GM21529 (cell line): ENCODE data around the gene RABAC1.
"Not testable (repeated sequence)": the region's sequence is repeated elsewhere in the genome, so short reads cannot be mapped to it uniquely, and the experiment has no call there.

Experiments used
- ATAC-seq: cut with Tn5 transposase; IDR thresholded peaks from one replicate; pipeline ENCODE4 v1.9.1; 2021; ENCODE audit not compliant: unreplicated experiment

Gene RABAC1

DNA sequence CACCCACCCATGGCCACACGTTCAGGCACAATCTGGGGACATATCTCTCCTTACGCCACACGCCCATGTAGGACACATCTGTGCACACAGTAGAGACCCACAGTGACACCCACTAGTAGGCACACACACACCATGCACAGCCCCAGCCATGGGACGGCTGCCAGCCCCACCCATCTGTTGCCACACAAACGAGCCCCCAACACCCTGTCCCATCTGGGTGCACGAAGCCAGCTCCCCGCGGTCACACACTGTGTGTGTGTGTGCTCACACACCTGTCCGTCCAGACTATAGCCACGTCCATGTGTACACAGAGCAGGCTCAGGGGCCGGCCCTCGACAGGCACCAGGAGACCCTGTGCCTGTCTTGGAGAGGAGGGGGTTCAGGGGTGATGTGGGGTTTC is 41.4 kb downstream of the RABAC1 start:
- ATAC-seq: no peak

DNA sequence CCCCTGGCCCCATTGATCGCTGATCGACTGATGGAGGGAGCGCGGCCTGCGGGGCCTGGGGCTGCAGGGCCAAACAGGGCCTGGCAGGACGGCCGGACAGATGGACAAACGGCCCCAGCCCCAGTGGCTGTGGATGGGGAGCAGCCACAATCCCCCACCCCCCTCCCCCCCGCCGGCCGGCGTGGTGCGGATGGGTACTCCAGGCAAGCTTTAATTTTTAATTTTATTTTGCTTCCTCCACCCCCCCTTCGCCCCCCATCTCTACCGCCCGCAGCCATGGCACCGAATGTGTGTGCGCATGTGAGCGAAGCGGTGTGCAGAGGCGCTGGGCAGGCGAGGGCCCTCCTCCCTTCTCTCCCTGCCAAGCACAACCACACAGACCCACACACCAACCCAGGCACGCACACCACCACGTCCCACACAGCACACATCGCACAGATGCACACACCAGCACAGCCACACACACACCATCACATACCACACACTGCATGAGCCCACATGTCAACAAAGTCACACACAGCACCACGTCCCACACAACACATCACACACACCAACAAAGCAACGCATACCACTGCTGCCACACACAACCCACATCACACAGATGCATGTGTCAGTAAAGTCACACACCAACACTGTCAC is 43.2 kb downstream of the RABAC1 start:
- no peak for ATAC-seq

DNA sequence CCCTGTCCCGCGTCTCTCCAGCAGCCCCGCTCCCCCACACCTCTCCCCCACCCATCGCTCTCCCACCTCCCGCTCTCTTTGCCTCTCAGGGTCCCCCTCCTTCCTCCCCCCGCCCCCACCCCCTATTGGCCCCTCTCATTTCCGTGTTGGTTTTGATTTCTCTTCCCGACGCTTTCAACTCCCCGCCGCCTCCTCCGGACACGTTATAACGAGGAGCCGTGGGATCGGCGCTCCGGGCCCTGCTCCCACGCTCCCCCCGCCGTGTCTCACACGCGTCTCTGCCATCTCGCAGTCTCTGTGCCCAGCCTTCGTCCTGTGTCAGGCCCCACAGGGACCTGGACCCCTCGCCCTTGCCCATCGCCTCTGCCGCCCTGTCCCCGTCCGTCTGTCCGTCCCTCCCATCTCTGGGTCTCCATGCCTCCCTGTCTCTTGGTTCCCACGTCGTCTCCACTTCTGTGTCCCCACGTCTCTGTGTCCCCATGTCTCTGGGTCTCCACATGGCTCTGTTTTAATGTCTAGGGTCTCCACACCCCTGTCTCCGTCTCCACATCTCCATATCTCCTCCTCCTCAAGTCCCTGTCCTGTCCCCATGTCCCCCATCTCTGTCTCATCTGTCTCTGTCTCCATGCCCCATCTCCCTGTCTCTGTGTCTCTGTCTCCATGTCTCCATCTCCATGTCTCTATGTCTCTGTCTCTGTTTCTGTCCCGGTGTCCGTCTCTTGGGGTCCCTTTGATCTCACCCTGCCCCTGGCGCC is 43.9 kb downstream of the RABAC1 start:
- ATAC-seq: no peak

GRCh38 chr19:41914424-41914834 is 44.7 kb downstream of the RABAC1 start:
- ATAC-seq: not testable (repeated sequence)

DNA sequence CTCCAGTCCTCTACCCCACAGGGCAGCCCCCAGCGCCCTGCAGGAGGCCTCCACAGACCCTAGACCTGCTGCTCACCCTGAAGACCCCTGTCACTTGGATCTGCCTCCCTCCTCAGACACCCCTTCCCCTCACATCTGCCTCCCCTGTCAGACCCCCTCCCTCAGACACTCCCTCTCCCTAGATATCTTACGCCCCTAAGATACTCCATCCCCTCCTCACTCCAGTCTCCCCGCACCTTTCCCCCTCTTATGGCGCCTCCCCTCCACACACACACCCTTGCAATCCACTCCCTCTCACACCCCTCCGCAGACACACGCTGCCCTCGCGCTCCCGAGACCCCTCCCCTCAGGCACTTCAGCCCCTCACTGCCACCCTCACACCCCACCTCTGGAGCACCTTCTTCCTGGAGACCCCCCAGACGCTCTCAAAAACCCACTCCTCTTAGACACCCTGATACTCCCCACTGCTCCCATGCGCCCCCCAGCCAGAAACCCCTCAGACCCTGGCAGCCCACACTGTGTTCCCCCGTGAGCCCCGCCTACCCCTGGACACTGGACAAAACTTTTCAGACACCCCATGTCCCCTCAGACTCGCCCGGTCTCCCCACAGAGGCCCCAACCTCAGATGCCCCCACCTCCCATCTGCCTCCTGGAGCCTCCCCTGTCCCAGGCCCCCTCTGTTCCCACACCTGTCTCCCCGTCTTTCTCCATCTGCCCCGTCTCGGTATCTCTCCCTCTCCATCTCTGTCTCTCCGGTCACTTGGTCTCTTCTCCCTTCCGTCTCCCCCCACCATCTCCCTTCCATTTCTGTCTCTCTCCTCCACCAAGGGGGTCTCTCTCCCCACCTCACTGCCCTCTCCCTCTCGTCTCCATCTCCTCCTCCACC is 45.3 kb downstream of the RABAC1 start:
- no peak for ATAC-seq

GRCh38 chr19:41912899-41913537 is 46.1 kb downstream of the RABAC1 start:
- no peak for ATAC-seq

DNA sequence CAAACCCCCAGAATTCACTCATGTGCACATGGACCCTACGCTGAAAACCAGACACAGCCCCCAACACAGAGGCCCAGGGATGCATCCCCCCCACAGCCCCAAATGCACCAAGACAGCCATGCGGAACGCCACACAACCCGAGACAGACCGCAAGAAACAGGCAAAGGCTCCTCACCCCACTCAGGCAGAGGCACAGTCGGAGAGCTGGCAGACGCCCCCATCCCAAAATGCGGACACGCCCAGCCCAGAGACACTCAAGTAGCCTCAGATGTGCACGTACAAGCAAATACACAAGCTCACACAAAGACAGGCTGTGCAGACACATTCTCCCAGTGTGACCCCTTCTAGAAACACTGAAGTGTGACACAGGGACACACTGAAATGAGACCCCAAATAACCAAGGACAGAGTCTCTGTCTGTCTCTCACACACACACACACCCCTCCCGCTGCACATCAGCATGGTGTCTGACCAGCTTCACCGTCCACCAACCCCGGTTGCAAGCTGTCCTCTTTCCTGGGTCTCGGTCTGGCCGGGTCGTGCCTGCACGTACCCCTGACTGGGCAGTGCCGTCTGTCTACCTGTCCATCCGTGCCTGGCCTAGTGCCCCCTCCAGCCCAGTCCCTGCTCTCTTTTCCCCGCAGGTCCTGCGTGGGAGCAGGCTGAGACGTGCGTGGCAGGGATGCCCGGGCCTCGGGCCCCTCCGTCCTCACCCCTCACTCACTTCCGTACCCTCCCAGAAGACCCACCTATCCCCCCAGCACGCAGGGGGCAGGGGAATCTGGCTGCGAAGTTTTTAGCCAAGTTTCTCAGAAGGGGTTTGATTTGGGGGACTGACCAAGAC is 47.0 kb downstream of the RABAC1 start:
- ATAC-seq: no peak

DNA sequence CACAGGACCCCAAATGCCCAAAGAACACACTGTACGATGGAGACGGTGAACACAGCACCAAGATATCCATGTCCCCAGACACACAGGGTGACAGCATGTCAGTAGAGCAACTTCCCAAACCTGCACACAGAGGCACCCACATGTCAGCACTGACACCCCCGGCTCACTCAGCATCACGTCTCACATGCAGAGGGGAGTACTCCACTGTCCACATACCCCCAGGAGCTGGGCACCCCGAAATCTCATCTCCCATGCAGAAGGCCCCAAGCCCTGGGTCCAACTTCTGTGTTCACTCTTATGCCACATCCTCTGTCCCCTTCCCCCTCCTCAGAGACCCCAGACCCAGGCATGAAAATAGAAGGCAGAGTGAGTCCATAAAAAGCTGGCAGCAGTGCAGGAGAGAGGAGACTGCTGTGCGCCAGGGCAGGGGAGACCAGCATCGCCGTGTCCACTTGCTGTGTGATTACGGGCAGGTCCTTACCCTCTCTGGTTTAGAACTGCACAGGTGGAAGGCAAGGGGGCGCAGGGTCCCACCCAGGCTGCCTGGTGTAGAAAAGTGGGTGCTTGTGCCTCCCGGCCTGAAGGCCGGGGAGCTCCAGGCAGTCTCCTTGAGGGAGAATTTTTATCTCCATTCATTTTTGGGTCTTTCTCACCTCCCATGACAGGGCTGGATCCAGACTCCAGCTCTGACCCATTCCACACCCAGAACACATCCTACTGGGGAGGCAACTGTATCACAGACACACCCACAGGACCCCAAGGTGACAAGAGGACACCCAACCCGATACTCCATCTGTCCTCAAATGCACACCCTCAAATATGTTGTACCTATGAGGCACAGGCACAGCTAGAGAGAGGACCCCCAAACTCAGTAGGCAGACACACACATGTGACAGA is 47.9 kb downstream of the RABAC1 start:
- ATAC-seq: no peak

DNA sequence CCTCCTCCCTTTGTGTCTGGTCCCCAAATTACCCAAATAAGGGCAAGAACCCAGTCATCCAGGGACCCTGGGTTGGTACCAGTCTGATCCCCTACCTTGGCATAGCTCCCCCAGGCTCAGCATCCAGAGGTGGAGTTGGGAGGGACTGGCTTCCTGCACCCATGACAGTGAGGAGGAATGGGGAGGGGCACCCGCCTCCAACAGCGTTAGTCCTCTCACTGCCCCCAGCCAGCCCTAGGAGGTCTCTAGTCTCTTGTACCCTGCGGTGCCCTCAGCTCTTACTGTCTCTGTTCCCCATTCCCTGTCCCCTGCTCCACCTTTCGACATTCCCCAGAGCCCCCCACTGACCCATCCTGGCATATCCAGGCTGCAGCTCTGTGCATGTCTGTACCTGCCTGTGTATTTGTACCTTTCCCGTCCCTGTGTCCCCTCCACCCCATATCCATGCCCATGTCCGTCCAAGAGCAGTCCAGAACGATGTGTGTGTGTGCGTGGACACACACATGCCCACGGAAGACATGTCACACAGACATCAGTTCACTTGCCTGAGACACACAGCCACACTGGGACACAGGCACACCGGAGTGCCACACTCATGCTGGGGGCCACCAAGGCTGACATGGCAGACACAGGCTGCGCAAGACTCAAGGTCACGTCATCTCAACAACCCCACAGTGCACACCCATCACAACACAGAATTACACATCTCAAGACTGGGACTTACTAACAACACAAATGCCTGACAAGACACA is 48.7 kb downstream of the RABAC1 start:
- no peak for ATAC-seq

DNA sequence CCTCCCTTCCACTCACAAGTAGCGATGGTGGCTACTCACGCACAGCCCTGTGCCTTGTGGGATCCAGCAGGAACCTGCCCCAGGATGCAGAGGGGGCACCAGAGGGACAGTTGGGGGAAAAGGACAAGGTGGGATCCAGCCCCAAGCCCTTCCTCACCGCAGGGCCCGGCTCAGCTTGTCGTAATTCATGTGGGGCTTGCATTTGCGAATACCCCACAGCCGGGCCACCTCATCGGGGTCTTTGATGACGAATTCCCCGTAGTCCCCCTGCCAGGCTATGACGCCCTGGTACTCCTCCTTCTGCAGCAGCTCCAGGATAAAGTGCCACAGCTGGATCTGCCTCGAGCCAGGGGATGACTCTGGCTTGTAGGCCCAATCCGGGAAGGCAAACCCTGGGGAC is 49.4 kb downstream of the RABAC1 start:
- ATAC-seq: no peak

DNA sequence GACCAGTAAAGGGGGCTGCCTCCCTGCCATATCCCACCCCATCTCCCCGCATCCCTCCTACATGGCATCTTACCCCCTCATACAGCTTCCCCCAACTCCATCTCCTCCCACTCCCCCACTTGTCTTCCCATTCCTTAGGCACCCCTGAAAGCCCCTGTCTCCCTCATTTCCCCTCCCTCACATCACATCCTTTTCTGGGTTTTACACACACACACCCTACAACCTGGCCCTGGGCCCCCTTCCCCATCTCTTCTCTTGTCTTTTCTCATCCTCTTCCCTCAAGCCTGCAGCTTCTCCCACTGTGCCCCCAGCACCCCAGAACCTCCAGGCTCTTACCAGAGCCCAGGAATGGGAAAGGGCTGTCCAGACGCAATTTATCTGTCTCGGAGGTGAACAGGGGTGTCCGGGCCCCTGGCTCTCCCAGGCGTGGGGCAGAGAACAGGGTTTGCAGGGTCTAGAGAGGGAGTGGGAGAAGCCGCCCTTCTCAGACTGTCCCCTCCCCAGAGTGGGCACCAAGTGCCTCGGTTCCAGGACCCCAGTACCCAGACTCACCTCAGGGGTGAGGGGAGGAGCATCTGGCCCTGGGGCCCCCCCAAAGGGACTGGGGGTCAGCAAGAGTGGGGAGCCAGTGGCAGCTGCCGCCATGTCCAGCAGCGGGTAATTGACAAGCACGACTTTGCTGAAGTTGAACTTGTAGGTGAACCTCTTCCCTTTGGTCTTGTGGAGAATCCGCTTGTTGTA is 50.2 kb downstream of the RABAC1 start:
- ATAC-seq: no peak

GRCh38 chr19:41907994-41908615 is 51.0 kb downstream of the RABAC1 start:
- no peak for ATAC-seq

GRCh38 chr19:41906916-41907680 is 52.0 kb downstream of the RABAC1 start:
- ATAC-seq: no peak
